Lung (tissue), 12 donors: ENCODE data around the gene KCNK1. TPM values are rescaled to one million over a fixed set of nuclear protein-coding genes. Genes with fewer than 3 reads are reported as not detected.
A peak's percentile ranks its signal among the peaks of the same experiment; 100 is the strongest.

Experiments used
- ATAC-seq: fragments of 200-7000 bp; cut with Tn5 transposase; one replicate; pipeline ENCODE4 v1.9.1; 2020; ENCODE audit warnings: moderate number of reproducible peaks; ENCODE audit not compliant: insufficient read depth, low FRiP score
- DNase-seq, 3 donors: peaks; one replicate each; pipeline ENCODE4 v3.0.0-alpha.2; 2013 to 2017
- H3K27ac ChIP-seq, 2 donors: one replicate each; pipeline ENCODE4 v1.5.1; 2013; ENCODE audit warnings: mild to moderate bottlenecking in 2 of 2, moderate library complexity in 2 of 2, control low read depth in 1 of 2, inconsistent platforms in 1 of 2, low read depth in 1 of 2, low read length in 1 of 2
- H3K27me3 ChIP-seq, 3 donors: one replicate each; pipeline ENCODE4 v1.5.1; 2013; ENCODE audit warnings: low read length in 2 of 3; ENCODE audit not compliant: control insufficient read depth in 3 of 3, insufficient read depth in 3 of 3
- H3K36me3 ChIP-seq, 4 donors: one replicate each; pipeline ENCODE4 v1.5.1; 2013; ENCODE audit warnings: low read length in 4 of 4, mild to moderate bottlenecking in 1 of 4, moderate library complexity in 1 of 4; ENCODE audit not compliant: control insufficient read depth in 4 of 4, insufficient read depth in 4 of 4
- H3K4me1 ChIP-seq, 5 donors: one replicate each; pipeline ENCODE4 v1.5.1; 2013; ENCODE audit warnings: low read length in 5 of 5, mild to moderate bottlenecking in 2 of 5, moderate library complexity in 1 of 5; ENCODE audit not compliant: control insufficient read depth in 5 of 5, insufficient read depth in 5 of 5
- H3K4me3 ChIP-seq: one replicate; pipeline ENCODE4 v1.5.1; 2013; ENCODE audit warnings: mild to moderate bottlenecking, control low read depth, moderate library complexity
- H3K9ac ChIP-seq, 2 donors: one replicate each; pipeline ENCODE4 v1.5.1; 2013; ENCODE audit warnings: low read length in 2 of 2, control low read depth in 1 of 2; ENCODE audit not compliant: insufficient read depth in 1 of 2
- H3K9me3 ChIP-seq, 4 donors: one replicate each; pipeline ENCODE4 v1.5.1; 2013; ENCODE audit warnings: low read length in 3 of 4, mild to moderate bottlenecking in 1 of 4, moderate library complexity in 1 of 4; ENCODE audit not compliant: control insufficient read depth in 4 of 4, insufficient read depth in 3 of 4
- WGBS, 2 donors: extraction: QIAGEN DNeasy Blood & Tissue Kit; methylation state at CpG; one replicate each; pipeline ENCODE4 v1.1.7; 2013; 5-methylcytosine and 5-hydroxymethylcytosine counted together
- polyA plus RNA-seq, 2 donors: library from polyadenylated mRNA; stranded (reverse); fragments of 200-250 nt; gene quantifications; one replicate each; pipeline ENCODE4 v1.2.1, GENCODE V29; 2013
- total RNA-seq, 2 donors: library from RNA; depleted of rRNA in 1 of 2; stranded (reverse); fragments of >200 nt in 1 of 2; gene quantifications; one replicate each; pipeline ENCODE4 v1.2.1, GENCODE V29; 2014 to 2021
- TF ChIP-seq, protein P1 (sequence below): IDR thresholded peaks from 2 replicates; pipeline ENCODE4 v1.5.1; 2012; ENCODE audit warnings: mild to moderate bottlenecking; ENCODE audit errors: control extremely low read depth, extremely low read depth
- donor health status: control.
- donor health status: control.
- donor health status: Bipolar disorder and iron deficiency.
- donor health status: healthy.
- donor health status: DM: yes; HTN: yes; CAD: no.

KCNK1 gene
- total and polyA plus RNA-seq, 4 donors = 8.9 to 13.1 (median 11.2) TPM

DNA sequence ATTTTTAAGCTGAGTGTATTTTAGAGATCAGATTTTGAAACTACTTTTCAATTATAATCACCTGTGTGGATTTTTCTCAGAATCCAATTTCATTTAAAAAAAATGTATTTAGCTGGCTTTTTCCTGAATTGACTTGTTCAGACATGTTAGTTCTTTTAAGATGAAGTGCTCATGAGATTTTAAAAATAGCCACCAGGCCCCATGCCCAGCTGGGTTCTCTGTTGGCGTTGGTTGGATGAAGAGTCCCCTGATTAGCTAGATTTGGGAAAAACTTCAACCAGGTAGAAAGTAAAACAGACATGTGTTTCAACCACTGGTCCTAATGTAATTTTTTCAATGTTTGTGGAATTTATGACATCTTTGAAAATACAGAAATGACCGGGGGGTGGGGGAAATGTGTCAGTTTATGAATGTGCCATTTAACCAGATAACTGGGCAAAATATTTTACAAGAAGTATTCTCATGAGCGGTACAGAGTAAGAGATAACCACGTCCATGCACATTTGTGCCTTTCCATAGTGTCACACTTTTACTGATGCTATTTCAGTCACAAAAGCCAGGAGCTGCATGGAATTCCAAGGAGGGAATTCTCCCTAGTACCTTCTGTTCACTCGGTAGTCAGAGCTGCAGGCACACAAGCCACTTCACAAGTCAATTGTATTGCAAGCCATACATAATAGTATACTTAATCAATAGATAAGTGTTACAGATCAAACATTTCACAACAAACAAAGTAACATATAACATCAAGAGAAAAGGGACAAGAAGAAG is 51.1 kb downstream of the KCNK1 start:
- ATAC-seq (no peak), DNase-seq (peak in 1 of 3 donors; percentile 16)
- no peak overlapping the region for H3K9ac ChIP-seq
- no peaks in the 10 kb centered on the region for H3K27me3 ChIP-seq
- no peaks in the 10 kb centered on the region for H3K36me3 ChIP-seq
- no peak overlapping the region for H3K27ac ChIP-seq
- TF ChIP-seq, protein P1, sequence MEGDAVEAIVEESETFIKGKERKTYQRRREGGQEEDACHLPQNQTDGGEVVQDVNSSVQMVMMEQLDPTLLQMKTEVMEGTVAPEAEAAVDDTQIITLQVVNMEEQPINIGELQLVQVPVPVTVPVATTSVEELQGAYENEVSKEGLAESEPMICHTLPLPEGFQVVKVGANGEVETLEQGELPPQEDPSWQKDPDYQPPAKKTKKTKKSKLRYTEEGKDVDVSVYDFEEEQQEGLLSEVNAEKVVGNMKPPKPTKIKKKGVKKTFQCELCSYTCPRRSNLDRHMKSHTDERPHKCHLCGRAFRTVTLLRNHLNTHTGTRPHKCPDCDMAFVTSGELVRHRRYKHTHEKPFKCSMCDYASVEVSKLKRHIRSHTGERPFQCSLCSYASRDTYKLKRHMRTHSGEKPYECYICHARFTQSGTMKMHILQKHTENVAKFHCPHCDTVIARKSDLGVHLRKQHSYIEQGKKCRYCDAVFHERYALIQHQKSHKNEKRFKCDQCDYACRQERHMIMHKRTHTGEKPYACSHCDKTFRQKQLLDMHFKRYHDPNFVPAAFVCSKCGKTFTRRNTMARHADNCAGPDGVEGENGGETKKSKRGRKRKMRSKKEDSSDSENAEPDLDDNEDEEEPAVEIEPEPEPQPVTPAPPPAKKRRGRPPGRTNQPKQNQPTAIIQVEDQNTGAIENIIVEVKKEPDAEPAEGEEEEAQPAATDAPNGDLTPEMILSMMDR = no peak
- WGBS, 2 donors = 74 to 91% methylated on average over 5 of the region's 5 CpGs
- no peaks in the 10 kb centered on the region for H3K9me3 ChIP-seq
- H3K4me1 ChIP-seq = no peaks in the 10 kb centered on the region
- no peak overlapping the region for H3K4me3 ChIP-seq

- H3K9ac ChIP-seq = no peak overlapping the region
- no peak for ATAC-seq
- H3K4me1 ChIP-seq = no peaks in the 10 kb centered on the region
- H3K27me3 ChIP-seq = no peaks in the 10 kb centered on the region
- 70 to 73% methylated on average over 7 of the region's 7 CpGs for WGBS, 2 donors
- no peaks in the 10 kb centered on the region for H3K9me3 ChIP-seq
- H3K27ac ChIP-seq = no peak overlapping the region
- TF ChIP-seq, protein P1 = no peak
- H3K4me3 ChIP-seq = no peak overlapping the region
- H3K36me3 ChIP-seq = no peaks in the 10 kb centered on the region
- no peak for DNase-seq
Measured at GRCh38 chr1:233665575-233666270, 51.8 kb downstream of the KCNK1 start.

- no peak for ATAC-seq
- TF ChIP-seq, protein P1 = no peak
Measured at GRCh38 chr1:233667741-233668140, 53.8 kb downstream of the KCNK1 start.

More at GRCh38 chr1:233667741-233668140, 53.8 kb downstream of the KCNK1 start:
- no peak overlapping the region for H3K4me3 ChIP-seq
- H3K9me3 ChIP-seq = no peaks in the 10 kb centered on the region
- H3K4me1 ChIP-seq = peaks cover 0 to under 1% (median 0%) of the 10 kb centered on the region in 5 donors
- H3K27me3 ChIP-seq = no peaks in the 10 kb centered on the region
- WGBS, 2 donors = 91 to 93% methylated on average over 3 of the region's 3 CpGs
- H3K27ac ChIP-seq = no peak overlapping the region
- DNase-seq = no peak
- no peak overlapping the region for H3K9ac ChIP-seq
- no peaks in the 10 kb centered on the region for H3K36me3 ChIP-seq
